ENCODE measurements around the gene C10orf53. TPM values are rescaled to one million over a fixed set of nuclear protein-coding genes. Genes with fewer than 3 reads are reported as not detected.

C10orf53 gene
- total and polyA plus RNA-seq, 2 of the 8 experiments (the other 6 are each of a cell fraction or from before 2014, with no cell fraction given): not detected

DNA sequence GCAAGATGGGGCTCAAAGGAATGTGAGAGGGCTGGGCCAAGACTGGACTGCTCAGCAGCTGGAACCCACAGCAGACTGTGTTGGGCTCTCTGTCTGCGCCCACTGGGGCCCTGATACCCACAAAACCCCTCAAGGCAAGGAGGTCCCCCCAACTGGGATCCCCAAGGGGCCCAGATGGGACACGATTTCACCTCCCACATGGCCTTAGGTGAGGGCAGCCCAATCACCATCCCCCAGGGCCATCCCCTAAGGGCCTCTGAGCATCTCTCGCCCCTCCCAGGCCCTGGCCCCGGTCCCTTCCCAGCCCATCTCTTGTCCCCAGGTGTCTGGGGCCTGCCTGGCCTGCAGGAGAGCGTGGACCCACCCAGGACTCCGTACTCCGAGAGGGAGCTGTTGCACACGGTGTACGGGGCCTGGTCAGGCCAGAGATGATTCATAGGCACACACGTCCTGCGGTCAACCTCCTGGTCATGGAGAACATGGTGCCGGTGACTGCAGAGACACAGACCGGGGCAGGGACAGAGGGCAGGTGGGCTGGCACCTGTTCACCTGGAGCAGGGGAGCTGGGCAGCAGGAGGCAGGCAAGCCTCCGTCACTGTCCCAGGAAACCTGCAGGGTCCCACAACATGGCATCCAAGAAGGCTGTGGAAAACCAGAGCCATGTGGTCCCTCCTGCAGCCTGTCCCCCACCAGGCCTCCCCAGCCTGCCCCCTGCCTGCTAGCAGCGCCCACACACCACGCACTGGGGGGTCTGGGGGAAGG lies 61.1 kb downstream of the C10orf53 start:
- no peak for FAIRE-seq
- no peaks in the 10 kb centered on the region; the same call in 1 of the 2 replicates for H3K79me1 ChIP-seq (ENCODE audit: low read depth, low read length)
- H3K4me2 ChIP-seq (ENCODE audit: insufficient read depth in 1 of 2, low read depth in 2 of 2, low read length in 2 of 2): no peak overlapping the region
- H3K23me2 ChIP-seq (ENCODE audit: low read depth, low read length): peaks cover 11% of the 10 kb centered on the region; the same call in 1 of the 2 replicates
- ChIA-PET CTCF (ENCODE audit: partially characterized antibody) (interaction anchor here (0.8 to 1.8 kb wide), 5 partner anchors 12 to 145 kb away, joined by 3 to 4 read pairs (median 4); no protein-coding TSS in a partner anchor), POLR2A (ENCODE audit: partially characterized antibody) (interaction anchor here (1.2 to 1.6 kb wide), 4 partner anchors 9 to 33 kb away, joined by 3 to 6 read pairs (median 4); partner anchors contain the start of gene OGDHL)
- H3K27ac ChIP-seq (ENCODE audit: low read depth, low read length): no peak overlapping the region
- no peaks in the 10 kb centered on the region for H3K4me1 ChIP-seq (replicated peaks in 1 of 4; ENCODE audit: control insufficient read depth in 3 of 4, insufficient read depth in 4 of 4, low read length in 3 of 4)
- H2BK15ac ChIP-seq (ENCODE audit: low read length): no peak overlapping the region
- H3K4me3 ChIP-seq (ENCODE audit: extremely low read depth in 1 of 4, insufficient read depth in 2 of 4, low read depth in 3 of 4, low read length in 4 of 4): no peak overlapping the region
- no peak overlapping the region for H2BK12ac ChIP-seq (ENCODE audit: low read depth, low read length)
- no peak overlapping the region for H2AFZ ChIP-seq (ENCODE audit: low read length)
- 91% methylated on average over 15 of the region's 16 CpGs; no CpG with 5 or more reads in 1 of the 2 experiments for WGBS, 2 experiments (ENCODE audit: extremely low coverage in 1 of 2, insufficient coverage in 1 of 2, insufficient read length in 1 of 2, insufficient replicate concordance in 2 of 2, low coverage in 1 of 2, low lambda C conversion rate in 2 of 2, missing lambda C conversion rate in 1 of 2)
- H4K8ac ChIP-seq (ENCODE audit: extremely low read depth, insufficient read depth, low read length): no peak overlapping the region
- no peak overlapping the region for H2BK5ac ChIP-seq (ENCODE audit: low read depth, low read length)
- H2BK20ac ChIP-seq (ENCODE audit: low read length): no peak overlapping the region
- H3K9me3 ChIP-seq (ENCODE audit: insufficient read depth in 2 of 2, low read depth in 1 of 2, low read length in 1 of 2): no peaks in the 10 kb centered on the region
- DNase-seq (ENCODE audit: low read depth in 1 of 2, low spot score in 2 of 2): no peak
- no peak overlapping the region for H4K5ac ChIP-seq (ENCODE audit: insufficient read length, low read depth, low read length)
- no peak overlapping the region for H3K23ac ChIP-seq (ENCODE audit: insufficient read length)
- H4K91ac ChIP-seq (replicated peaks; ENCODE audit: insufficient read length, low read length): no peak overlapping the region
- H4K20me1 ChIP-seq (replicated peaks in 1 of 2; ENCODE audit: control insufficient read depth in 1 of 2, insufficient read depth in 2 of 2, low read length in 2 of 2): peaks cover 3 to 14% of the 10 kb centered on the region in 2 experiments
- no peak overlapping the region for H3K14ac ChIP-seq (ENCODE audit: insufficient read length)
- no peak overlapping the region for H3K9ac ChIP-seq (replicated peaks in 1 of 4; ENCODE audit: extremely low read depth in 1 of 4, low read depth in 3 of 4, low read length in 3 of 4)
- H2BK120ac ChIP-seq (replicated peaks; ENCODE audit: low read depth, low read length): no peak overlapping the region
- no peak overlapping the region for H2AK5ac ChIP-seq (ENCODE audit: low read depth, low read length)
- H3K18ac ChIP-seq (ENCODE audit: extremely low read depth, low read length): no peak overlapping the region
- H3K4ac ChIP-seq (replicated peaks; ENCODE audit: insufficient read length, low read depth, low read length): no peak overlapping the region
- no peak overlapping the region for H3K56ac ChIP-seq (replicated peaks; ENCODE audit: insufficient read length, low read depth, low read length)
- H3K27me3 ChIP-seq (replicated peaks in 1 of 4; ENCODE audit: control insufficient read depth in 3 of 4, extremely low read depth in 1 of 4, insufficient read depth in 3 of 4, low read length in 3 of 4): no peaks in the 10 kb centered on the region
- H3K36me3 ChIP-seq (ENCODE audit: control insufficient read depth in 2 of 4, insufficient read depth in 4 of 4, low read length in 3 of 4): peaks cover 0 to 12% (median under 1%) of the 10 kb centered on the region in 4 experiments; a peak in 2 of 8 replicates
- H3K79me2 ChIP-seq (ENCODE audit: control insufficient read depth in 1 of 2, insufficient read depth in 2 of 2, low read length in 2 of 2): no peaks in the 10 kb centered on the region
